GM19397 (cell line): ENCODE data around the gene DAAM2.

Source experiments
- ATAC-seq: cut with Tn5 transposase; IDR thresholded peaks from one replicate; pipeline ENCODE4 v1.9.1; 2021; ENCODE audit warnings: mild to moderate bottlenecking, moderate library complexity; ENCODE audit not compliant: unreplicated experiment

Gene DAAM2

DNA sequence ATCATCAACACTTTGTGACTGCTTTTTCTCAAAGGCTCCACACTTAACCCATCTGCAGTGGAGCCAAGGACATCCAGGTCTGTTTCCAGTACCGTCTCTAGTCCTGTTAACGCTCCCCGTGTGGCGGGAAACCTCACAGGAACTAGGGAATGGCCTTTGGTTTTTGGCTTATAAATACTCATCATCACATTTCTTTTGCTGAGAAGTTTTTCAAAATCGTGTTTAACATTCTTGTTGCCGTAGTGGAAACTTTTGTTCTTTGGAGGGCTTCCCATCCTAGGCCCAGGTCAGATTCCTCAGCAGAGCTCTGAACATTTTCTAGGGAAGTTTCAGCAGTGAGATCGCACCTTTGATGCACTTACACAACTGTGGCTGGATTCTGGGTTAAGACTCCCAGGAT lies 24.6 kb downstream of the DAAM2 start:
- ATAC-seq: no peak

DNA sequence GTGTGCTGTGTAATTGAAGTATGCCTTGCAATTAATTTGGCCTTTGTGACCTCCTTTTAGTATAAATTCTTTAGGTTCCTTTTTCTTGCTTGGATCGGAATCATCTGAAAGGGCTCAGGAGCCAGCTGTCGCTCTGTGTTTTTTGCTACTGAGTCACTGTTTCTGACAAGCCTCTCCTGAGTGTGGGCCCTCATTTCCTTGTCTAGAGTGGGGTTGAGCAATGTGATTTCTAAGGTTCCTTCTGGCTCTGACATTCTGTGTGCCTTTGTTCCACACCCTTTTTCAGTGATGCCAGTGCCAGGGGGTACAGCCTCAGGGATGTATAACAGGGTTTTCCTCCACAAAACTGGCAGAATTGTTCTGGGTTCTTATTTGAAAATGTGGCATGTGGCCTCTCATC lies 26.5 kb downstream of the DAAM2 start:
- no peak for ATAC-seq

DNA sequence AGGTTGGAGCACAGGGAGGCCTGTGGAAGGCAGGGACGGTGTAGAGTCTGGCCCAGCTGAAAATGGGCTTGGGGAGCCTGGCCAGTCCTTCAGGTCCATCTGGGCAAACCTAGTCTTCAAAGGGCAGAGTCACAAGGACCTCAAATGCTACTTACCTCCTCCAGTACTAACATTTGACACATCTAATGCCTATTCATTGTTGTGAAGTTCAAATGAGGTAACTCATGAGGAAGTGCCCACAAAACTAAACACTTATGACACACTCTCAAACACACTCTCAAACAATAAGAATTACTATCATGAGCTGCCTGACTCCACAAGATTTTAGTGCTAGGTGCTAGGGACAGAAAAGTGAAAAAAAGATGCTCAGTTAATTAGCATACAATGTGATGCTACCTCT lies 27.1 kb downstream of the DAAM2 start:
- ATAC-seq: no peak

DNA sequence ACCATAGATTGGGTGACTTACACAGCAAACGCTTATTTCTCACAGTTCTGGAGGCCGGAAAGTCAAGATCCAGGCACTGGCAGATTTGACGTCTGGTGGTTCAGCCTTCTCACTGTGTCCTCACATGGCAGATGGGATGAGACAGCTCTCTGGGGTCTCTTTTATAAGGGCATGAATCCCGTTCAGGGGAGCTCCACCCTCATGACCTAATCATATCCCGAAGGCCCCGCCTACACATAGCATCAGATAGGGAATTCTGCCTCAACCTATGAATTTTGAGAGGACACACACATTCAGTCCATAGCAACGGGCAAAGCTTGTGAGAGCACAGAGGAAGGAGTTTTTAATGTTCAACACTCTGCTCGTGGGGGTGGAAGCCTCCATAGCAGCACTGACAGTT lies 27.5 kb downstream of the DAAM2 start:
- ATAC-seq: no peak

DNA sequence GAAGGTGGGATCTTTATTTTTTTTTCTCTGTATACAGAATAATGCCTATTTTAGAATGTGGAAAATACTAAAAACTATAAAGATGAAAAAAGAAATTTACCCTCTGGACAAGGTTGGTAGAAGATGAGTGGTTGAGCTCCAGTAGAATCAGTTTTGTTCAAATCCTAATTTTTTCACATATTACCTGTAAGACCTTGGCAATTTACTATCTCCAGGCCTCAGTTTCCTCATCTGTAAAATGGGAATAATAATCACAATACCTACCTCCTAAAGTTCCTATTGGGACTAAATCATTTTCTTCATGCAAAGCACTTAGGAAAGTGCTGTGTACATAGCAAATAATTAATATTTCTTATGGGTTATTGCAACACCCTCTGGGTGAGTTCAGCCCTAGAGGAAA lies 28.4 kb downstream of the DAAM2 start:
- ATAC-seq: no peak

DNA sequence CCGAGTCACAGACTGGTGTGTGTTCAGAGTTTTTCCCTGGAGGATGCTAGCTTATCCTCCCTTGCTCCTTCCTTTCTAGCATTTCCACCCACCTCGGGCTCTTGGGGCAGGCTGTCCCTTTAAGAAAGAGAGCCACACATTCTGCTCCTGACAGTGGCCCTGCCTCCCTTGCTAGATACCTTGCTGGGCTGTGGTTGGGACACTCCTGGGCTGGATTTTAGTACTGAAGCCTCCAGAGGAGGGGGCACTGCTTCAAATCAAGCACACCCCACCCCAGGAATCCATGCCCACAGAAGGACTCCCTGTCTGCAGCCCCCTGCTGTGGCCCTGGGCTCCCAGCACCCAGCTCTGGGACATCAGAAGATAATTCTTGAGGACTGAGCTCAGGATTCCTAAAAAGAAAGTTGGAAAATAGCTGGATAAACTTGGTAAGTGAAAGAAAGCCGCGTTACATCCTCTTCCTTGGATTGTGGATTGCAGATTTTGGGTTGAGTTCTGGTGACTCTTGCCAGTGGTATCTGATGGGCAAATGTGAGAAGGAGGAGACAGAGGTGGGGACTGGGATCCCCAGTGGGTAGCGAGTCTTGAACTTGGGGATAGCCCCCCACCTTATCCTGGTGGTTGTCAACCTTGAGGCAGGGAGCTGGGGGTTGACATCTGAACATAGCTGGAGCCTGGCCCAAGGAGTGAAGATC lies 29.0 kb downstream of the DAAM2 start:
- no peak for ATAC-seq

DNA sequence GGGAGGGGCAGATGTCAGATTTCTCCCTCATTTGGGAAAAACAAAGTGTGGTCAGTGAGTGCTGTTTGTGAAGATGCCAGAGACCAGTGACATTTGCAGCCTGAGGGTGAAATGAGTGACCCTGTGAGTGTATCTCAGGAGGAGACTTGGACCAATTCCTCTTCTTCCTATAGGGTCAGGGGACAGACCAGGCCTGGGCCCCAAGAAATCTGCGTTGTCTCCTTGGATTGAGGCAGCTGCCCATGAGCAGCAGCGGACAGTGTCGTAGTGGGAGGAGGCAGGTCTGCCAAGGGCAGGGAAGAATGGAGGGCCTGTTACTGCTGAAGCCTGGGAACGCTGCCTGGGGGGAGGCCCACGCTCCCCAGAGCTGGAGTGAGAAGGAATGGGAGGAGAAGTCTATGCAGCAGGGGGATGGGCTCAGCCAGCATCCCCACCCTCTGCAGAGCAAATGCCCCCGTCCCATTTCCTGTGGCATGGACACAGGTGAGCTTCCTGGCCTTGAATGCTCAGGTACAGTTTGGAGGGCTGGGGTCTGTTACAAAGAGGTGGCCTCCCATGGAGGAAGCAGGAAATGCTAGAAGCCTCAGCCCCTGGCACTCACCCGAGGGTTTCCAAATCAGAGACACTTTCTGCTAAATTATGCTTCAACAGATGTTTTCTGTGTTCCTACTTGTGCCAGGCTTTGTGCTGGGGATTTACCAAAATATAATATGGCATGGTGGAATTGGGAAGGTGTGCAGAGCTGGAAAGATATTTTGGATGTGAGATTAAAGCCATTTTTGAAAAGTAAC lies 29.8 kb downstream of the DAAM2 start:
- no peak for ATAC-seq

DNA sequence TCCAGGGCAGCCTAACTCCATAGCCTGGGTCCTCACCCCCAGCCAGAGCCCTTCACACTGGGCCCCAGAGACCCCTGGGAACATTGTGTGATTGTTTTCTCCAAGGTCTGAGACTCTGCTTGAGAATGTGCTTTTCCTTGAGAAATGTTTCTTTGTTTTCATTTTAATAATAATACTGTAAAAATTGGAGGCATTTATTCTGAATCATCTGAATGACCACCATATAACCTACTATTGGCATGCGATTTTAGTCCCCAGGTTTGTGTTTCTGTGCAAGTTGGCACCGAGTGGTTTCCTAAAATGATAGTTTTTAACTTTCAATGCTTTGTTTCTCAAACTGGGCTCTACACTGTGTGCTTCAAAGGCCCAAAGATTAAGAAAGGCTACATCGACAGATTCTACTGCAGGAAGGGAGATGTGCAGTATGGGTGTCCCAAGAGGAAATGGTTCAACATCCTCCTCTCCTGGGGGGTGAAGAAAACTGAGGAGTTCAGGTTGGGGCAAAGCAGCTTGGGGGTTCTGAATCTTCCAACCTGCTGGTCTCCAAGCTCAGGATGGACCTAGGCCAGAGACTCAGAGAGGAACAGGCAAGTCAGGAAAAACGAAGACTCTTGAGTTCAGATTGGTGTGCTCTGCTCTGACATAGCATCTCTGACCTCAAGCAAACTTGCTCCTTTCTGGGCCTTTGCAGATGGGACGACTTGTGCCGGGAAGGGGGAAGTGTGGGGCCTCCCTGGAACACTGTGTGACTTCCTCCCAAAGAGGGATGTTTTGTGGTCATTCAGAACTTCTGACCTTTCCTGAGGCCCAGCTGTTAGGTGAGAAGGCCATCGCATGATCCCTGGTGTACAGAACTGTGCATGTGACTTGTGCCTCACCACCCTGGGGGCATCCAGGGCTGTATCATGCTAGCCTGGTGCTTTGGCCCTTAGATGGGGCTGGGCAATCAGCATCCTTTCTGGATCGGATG lies 31.0 kb downstream of the DAAM2 start:
- ATAC-seq: no peak

DNA sequence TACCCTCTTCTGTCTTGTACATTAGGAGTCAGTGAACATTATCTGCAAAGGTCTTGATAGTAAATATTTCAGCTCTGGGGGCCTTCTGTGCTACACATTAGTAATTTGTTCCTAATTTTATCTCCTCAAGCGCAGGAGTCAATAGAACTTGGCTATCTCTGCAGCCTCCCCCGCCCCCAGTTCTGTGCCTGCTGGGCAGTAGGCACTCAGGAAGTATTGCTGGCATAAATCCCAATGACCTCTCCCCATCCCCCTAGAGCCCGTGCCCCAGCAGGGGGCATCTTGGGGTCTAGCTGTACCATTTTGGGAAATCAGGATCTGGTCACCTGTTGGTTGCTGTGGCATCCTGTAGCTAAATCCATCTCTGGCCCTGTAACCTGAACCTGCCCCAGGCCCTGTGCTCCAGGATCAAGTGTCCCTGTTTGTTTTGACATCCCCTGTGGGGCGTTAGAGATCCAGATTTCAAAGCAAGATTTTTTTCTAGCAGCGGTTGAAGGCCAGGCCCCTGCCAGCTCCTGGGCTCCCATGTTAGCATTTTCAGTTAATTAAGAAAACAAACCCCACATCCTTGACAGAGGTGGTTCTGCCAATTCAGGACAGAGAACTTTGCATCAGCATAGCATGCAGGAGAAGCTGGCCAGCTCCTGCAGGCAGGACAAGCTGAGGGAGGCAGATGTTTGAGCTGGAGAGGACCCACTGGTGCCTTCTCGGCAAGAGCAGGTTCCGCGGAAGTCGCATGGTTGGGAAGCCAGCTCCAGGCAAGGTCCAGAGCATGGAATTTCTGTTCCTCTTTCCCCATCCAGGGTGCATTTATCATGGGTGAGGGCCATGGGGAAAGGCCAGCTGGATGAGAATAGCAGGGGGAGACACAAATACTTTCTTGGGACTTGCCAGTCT lies 32.1 kb downstream of the DAAM2 start:
- ATAC-seq: no peak

DNA sequence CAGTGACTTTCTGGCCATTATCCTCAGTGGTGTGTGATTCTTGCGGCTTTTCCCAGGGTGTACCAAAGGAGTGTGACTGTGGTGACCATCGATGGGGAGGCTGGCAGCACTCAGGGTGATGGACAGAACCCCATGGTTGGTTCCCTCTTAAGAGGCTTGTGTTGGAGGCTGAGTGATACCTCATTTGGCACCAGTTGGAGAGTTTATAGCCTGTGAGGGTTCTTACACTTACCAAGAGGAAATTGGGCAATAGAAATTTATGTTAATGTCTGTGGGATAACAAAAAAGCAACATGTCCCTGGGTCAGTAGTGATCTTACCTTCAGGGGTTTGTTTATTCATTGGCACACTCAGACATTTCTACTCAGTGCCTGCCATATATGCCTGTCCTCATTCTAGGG lies 37.2 kb downstream of the DAAM2 start:
- ATAC-seq: no peak

DNA sequence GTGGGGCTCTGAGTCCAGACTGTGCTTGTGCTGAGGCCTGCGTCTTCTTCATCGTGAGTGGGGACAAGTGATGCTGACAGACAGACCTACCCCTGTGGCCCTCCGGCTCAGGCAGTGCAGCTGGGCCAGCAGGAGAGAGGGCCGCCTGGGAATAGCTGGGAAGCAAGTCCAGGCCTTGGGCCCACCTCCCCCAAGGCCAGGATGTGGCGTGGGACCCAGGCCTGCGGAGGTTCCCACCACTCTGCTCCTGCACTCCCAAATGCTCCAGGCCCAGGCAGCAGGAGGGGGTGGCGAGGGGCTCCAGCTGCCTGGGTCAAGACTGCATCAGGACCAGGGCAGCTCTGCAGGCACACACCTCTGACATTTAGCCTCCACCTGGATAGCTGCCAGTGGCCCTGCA lies 38.3 kb downstream of the DAAM2 start:
- ATAC-seq: no peak

DNA sequence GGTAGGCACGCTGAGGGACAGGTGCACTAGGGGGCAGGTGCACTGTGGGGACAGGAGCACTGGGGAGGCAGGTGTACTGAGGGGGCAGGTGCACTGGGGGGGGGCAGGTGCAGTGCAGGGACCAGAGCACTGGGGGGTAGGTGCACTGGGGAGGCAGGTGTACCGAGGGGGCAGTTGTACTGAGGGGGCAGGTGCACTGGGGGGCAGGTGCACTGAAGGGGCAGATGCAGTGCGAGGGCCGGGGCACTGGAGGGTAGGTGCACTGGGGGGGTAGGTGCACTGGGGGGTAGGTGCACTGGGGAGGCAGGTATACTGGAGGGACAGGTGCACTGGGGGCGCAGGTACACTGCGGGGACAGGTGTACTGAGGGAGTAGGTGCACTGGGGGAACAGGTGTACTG lies 39.5 kb downstream of the DAAM2 start:
- no peak for ATAC-seq

DNA sequence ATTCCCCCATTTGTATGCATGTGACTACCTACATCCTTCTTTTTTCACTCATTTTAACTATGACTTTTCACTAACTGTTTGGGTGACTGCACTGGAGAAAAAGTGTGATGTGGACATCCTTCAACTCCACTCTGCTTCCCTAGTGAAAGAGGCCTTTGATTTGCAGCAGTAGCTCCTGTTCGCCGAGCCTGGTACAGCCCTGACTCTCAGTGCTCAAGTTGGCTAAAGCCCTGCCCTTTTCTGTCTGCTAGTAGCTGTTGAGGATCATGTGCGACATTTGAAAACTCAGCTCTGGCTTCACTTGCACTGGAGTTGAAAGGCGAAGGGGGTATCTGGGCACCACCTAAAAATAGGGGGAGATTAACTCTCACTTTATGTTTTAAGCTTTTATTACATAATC lies 42.1 kb downstream of the DAAM2 start:
- no peak for ATAC-seq

DNA sequence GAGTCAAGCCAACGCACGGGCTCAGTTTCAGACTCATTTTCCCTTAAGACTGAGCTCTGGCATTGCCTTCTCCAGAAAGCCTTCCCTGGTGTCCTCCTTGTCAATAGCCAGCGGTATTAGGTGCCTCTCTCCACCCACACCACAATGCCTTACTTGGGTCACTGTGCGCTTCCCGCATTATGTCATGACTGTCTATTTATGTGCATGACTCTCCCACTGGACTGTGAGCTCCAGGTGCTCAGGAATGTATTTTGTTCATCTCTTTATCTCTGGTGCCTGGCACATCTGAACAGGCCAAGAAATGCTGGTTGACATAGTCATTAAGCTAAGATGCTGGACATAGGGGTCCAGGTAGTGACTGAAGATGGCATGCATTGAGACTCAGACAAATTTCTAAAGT lies 42.7 kb downstream of the DAAM2 start:
- no peak for ATAC-seq

DNA sequence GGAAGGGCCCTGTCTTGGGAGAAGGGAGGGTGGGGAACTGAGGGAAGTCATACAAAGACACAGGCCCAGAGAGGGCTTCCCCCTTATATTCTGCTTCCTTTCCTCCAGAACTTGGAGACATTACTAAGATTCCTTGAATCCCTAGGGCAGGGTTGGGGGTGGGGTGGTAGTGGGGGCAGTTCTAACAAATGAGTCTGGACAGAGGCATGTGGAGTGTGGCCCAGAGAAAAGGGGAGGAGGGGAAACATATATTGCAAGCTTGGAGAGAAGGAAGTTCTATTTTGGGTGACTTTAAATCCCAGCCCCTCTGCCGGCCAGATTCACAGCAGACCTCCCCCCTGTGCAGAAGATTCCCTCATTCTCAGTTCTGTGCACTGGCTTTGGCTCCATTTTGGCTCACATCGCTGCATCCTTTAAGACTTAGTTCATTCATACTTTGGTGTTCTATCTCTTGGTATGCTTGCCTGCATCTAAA lies 43.7 kb downstream of the DAAM2 start:
- no peak for ATAC-seq

DNA sequence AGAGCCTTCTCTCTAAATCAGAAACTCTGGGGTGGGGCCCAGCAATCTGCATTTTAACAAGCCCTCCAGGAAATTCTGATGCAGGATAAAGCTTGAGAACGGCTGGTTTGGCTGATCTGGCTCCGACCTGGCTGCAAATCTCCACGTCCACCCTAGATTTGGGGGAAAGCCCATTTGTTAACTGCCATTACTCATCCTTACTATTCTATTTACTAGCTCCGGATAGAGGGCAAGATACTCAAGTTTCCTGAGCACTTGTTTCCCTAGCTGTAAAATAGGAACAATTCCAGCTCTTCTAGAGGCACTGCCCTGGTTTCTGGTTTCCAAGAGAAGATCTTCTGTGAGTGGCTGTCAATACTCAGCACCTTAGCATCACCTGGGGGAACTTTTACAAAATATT lies 44.4 kb downstream of the DAAM2 start:
- no peak for ATAC-seq

DNA sequence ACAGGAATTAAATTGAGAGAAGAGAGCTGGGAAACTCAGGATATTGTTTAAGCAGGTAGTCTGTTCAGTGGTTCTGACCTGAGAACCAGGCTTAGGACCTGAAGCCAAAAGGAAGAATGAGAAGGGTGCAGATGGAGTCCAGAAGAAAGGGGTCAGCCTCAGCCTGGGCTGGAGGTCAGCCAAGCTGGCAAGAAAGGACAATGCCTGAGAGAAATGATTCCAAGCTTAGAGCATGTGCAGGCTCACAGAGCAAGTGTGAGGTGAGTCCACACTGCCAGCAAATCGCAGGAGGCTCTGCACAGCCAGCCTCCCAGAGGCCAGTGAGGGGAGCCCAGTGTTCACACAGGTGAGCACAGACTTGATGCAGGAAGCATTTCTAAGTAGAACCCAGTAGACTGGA lies 47.3 kb downstream of the DAAM2 start:
- no peak for ATAC-seq

DNA sequence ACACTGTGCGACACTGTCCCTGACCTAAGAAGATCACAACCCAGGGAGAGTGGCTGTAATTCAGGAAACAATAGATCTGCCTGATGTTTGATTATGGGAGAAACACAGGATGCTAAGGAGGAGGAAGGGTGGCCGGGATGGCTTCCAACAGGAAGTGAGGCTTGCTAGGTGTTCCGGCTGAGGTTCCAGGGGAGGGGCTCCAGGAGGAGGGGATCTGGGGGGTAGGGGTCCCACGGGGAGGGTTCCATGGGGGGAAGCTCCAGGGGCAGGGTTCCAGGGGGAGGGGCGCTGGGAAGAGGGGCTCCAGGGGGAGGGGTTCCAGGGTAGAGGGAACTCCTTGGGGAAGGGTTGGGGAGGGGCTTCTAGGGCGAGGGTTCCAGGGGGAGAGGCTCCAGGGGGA lies 48.6 kb downstream of the DAAM2 start:
- ATAC-seq: no peak

DNA sequence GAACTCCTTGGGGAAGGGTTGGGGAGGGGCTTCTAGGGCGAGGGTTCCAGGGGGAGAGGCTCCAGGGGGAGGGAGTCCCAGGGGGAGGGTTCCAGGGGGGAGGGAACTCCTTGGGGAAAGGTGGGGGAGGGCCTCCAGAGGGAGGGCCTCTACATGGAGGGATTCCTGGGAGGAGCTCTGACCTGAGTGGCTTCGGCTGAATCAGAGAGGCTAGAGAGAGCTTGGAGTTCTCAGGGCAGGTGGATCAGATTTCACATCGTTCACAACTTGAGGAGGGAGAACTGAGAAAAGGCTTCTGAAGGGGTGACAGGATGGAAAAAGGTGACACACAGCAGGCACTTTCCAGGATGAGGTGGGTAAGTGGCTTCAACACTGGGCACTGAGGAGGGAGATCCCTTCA lies 49.1 kb downstream of the DAAM2 start:
- no peak for ATAC-seq

DNA sequence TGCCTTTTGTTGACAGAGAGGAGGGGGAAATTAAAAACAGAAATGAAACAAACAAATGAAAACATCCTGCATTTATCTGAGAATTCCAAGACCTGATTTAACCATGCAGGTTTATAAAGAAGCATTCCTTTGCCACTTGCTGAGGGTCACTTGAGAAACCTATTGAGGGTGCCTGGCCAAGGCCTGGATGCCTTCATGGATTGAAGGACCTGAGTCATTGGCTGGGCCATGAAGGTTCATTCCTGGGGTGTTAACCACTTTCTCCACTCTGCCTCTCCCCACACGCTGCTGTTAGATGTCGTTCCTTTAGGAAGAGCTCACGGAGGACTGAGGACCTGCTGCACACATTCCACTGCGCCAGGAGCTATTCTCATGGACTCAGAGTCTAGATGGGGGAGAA lies 49.7 kb downstream of the DAAM2 start:
- no peak for ATAC-seq
